H9 (cell line): ENCODE measurements around the gene SMS. TPM values are rescaled to one million over a fixed set of nuclear protein-coding genes. Genes with fewer than 3 reads are reported as not detected.

ENCODE experiments used
- DNase-seq: peaks from one replicate; pipeline ENCODE4 v3.0.0-alpha.2; 2017
- H2AFZ ChIP-seq: one replicate; pipeline ENCODE4 v1.6.1; 2013; ENCODE audit warnings: mild to moderate bottlenecking, low read length, control low read depth, moderate library complexity
- H2AK5ac ChIP-seq: 2 replicates; pipeline ENCODE4 v1.6.1; 2013; ENCODE audit warnings: low read length, control low read depth, mixed read lengths; ENCODE audit not compliant: insufficient read length
- H2BK120ac ChIP-seq: one replicate; pipeline ENCODE4 v1.6.1; 2013; ENCODE audit warnings: low read depth, mild to moderate bottlenecking, low read length, control low read depth, inconsistent platforms; ENCODE audit not compliant: poor library complexity, severe bottlenecking
- H2BK12ac ChIP-seq: 2 replicates; pipeline ENCODE4 v1.6.1; 2013; ENCODE audit warnings: low read length, control low read depth, mixed read lengths, low read depth; ENCODE audit not compliant: insufficient read length
- H2BK15ac ChIP-seq: 2 replicates; pipeline ENCODE4 v1.6.1; 2013; ENCODE audit warnings: low read depth, low read length, control low read depth
- H2BK20ac ChIP-seq: one replicate; pipeline ENCODE4 v1.6.1; 2013; ENCODE audit warnings: low read depth, mild to moderate bottlenecking, low read length, control low read depth, inconsistent platforms; ENCODE audit not compliant: poor library complexity, severe bottlenecking
- H2BK5ac ChIP-seq: 2 replicates; pipeline ENCODE4 v1.6.1; 2013; ENCODE audit warnings: low read length, control low read depth, mixed read lengths; ENCODE audit not compliant: insufficient read length
- H3K14ac ChIP-seq: 2 replicates; pipeline ENCODE4 v1.6.1; 2013; ENCODE audit warnings: low read length, control low read depth; ENCODE audit not compliant: insufficient read depth
- H3K18ac ChIP-seq: 2 replicates; pipeline ENCODE4 v1.6.1; 2013; ENCODE audit warnings: low read depth, mild to moderate bottlenecking, mixed read lengths, low read length, control low read depth; ENCODE audit not compliant: insufficient read length
- H3K23ac ChIP-seq: 2 replicates; pipeline ENCODE4 v1.6.1; 2013; ENCODE audit warnings: low read length, control low read depth, mixed read lengths, low read depth; ENCODE audit not compliant: insufficient read length
- H3K23me2 ChIP-seq: 2 replicates; pipeline ENCODE4 v1.6.1; 2013; ENCODE audit warnings: low read depth, mild to moderate bottlenecking, mixed read lengths, low read length, control low read depth; ENCODE audit not compliant: insufficient read length, poor library complexity, severe bottlenecking
- H3K27ac ChIP-seq: 2 replicates; pipeline ENCODE4 v1.5.1; 2013; ENCODE audit warnings: low read length, control low read depth, mixed read lengths, low read depth; ENCODE audit not compliant: insufficient read length
- H3K27me3 ChIP-seq: 2 replicates; pipeline ENCODE4 v1.6.1; 2013; ENCODE audit warnings: low read length, control low read depth, inconsistent platforms; ENCODE audit not compliant: insufficient read depth
- H3K4ac ChIP-seq: 2 replicates; pipeline ENCODE4 v1.6.1; 2013; ENCODE audit warnings: low read depth, mild to moderate bottlenecking, control low read depth, inconsistent platforms, low read length, moderate library complexity
- H3K4me1 ChIP-seq: 2 replicates; pipeline ENCODE4 v1.6.1; 2013; ENCODE audit warnings: low read length, control low read depth, inconsistent platforms; ENCODE audit not compliant: insufficient read depth
- H3K4me2 ChIP-seq: 2 replicates; pipeline ENCODE4 v1.6.1; 2013; ENCODE audit warnings: low read length, control low read depth, mixed read lengths; ENCODE audit not compliant: insufficient read length, insufficient read depth
- H3K56ac ChIP-seq: 2 replicates; pipeline ENCODE4 v1.6.1; 2013; ENCODE audit warnings: low read depth, mild to moderate bottlenecking, mixed read lengths, low read length, control low read depth; ENCODE audit not compliant: insufficient read length
- H3K79me1 ChIP-seq: 2 replicates; pipeline ENCODE4 v1.6.1; 2013; ENCODE audit warnings: low read depth, mild to moderate bottlenecking, moderate library complexity, low read length, control low read depth, inconsistent platforms; ENCODE audit not compliant: insufficient read depth, poor library complexity, severe bottlenecking
- H3K79me2 ChIP-seq: 2 replicates; pipeline ENCODE4 v1.6.1; 2013; ENCODE audit warnings: low read length, control low read depth, inconsistent platforms; ENCODE audit not compliant: insufficient read depth
- H3K9ac ChIP-seq: 2 replicates; pipeline ENCODE4 v1.6.1; 2013; ENCODE audit warnings: low read length, control low read depth, mixed read lengths; ENCODE audit not compliant: insufficient read length; ENCODE audit errors: extremely low read depth
- H3K9me3 ChIP-seq: one replicate; pipeline ENCODE4 v1.6.1; 2013; ENCODE audit warnings: low read depth, low read length, inconsistent platforms; ENCODE audit not compliant: control insufficient read depth
- H3T11ph ChIP-seq: one replicate; pipeline ENCODE4 v1.6.1; 2013; ENCODE audit warnings: mild to moderate bottlenecking, low read length, control low read depth, inconsistent platforms
- H4K20me1 ChIP-seq: one replicate; pipeline ENCODE4 v1.6.1; 2013; ENCODE audit not compliant: control insufficient read depth, insufficient read length, insufficient read depth
- H4K5ac ChIP-seq: 2 replicates; pipeline ENCODE4 v1.6.1; 2013; ENCODE audit warnings: low read depth, mild to moderate bottlenecking, mixed read lengths, low read length, control low read depth; ENCODE audit not compliant: insufficient read length
- H4K8ac ChIP-seq: replicated peaks from 2 replicates; pipeline ENCODE4 v1.6.1; 2013; ENCODE audit warnings: low read length, control low read depth, mixed read lengths, low read depth; ENCODE audit not compliant: insufficient read length
- H4K91ac ChIP-seq: 2 replicates; pipeline ENCODE4 v1.6.1; 2013; ENCODE audit warnings: low read depth, mild to moderate bottlenecking, moderate library complexity, mixed read lengths, low read length, control low read depth; ENCODE audit not compliant: insufficient read length
- H3K27ac Mint-ChIP-seq, 3 experiments: 2 replicates in 2 of 3; 3 replicates in 1 of 3; pipeline ENCODE4 v1.8.0; 2020 to 2021; ENCODE audit warnings: mixed read lengths in 3 of 3, mild to moderate bottlenecking in 1 of 3, moderate library complexity in 1 of 3
- H3K27me3 Mint-ChIP-seq: 2 replicates; pipeline ENCODE4 v1.8.0; 2021; ENCODE audit warnings: low read depth, mild to moderate bottlenecking, moderate library complexity, mixed read lengths
- H3K36me3 Mint-ChIP-seq, 3 experiments: 2 replicates in 2 of 3; 3 replicates in 1 of 3; pipeline ENCODE4 v1.8.0; 2020 to 2021; ENCODE audit warnings: low read depth in 3 of 3, mixed read lengths in 3 of 3; ENCODE audit not compliant: insufficient read depth in 1 of 3
- H3K4me1 Mint-ChIP-seq, 2 experiments: 2 replicates each; pipeline ENCODE4 v1.8.0; 2020; ENCODE audit warnings: mixed read lengths in 2 of 2
- H3K4me3 Mint-ChIP-seq, 2 experiments: 2 replicates in 1 of 2; 3 replicates in 1 of 2; pipeline ENCODE4 v1.8.0; 2020 to 2021; ENCODE audit warnings: mild to moderate bottlenecking in 2 of 2, mixed read lengths in 2 of 2, moderate library complexity in 1 of 2
- H3K9me3 Mint-ChIP-seq, 2 experiments: 2 replicates in 1 of 2; 3 replicates in 1 of 2; pipeline ENCODE4 v1.8.0; 2020; ENCODE audit warnings: mild to moderate bottlenecking in 2 of 2, mixed read lengths in 2 of 2, moderate library complexity in 1 of 2
- WGBS: extraction: QIAGEN DNeasy Blood & Tissue Kit; methylation state at CpG from one replicate; pipeline ENCODE4 v1.1.7; 2013; ENCODE audit warnings: missing lambda C conversion rate, low lambda C conversion rate, mixed read lengths; ENCODE audit not compliant: insufficient read length; ENCODE audit errors: extremely low coverage; 5-methylcytosine and 5-hydroxymethylcytosine counted together
- total RNA-seq: library from RNA; stranded (reverse); gene quantifications from 2 replicates; pipeline ENCODE4 v1.2.1, GENCODE V29; 2021
- TF ChIP-seq, protein P1 (sequence below): fragments of 200-600 bp; sonication (generic); conservative IDR thresholded peaks from 3 replicates; pipeline ENCODE4 v1.8.0; 2021; ENCODE audit warnings: antibody characterized with exemption, mild to moderate bottlenecking

Gene SMS
- total RNA-seq, 1 experiment from 2014 or later, result 415 TPM

DNA sequence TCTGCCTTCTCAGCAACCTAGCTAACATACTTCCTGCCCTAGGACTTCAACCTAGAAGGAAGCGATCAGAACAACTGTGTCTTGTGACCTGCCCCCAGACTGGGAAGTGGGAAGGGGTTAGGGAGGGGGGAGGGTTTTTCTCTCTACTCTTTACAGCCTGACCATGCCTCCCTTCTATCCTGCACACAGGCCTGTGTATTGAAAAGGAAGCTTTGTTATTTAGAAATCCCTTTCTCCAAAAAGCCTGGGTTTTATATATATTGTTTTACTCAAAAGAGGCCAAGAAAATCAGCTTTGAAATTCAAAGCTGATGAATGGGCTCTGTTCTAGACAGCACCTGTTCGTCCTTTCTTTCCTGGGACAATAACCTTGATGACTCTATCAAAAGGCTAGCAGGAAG, 35.2 kb upstream of the SMS start:
- Histone ChIP-seq H2BK15ac (no peak overlapping the region), H3K14ac (no peak overlapping the region), H3K4me1 (peaks cover 4% of the 10 kb centered on the region; the same call in 1 of the 2 replicates), H2BK20ac (no peak overlapping the region), H3K9ac (no peak overlapping the region), H2AK5ac (no peak overlapping the region), H3K56ac (no peak overlapping the region), H3K4ac (no peak overlapping the region), H4K5ac (no peak overlapping the region), H4K8ac (no peak overlapping the region), H3K27ac (peak overlapping the region; percentile 76), H3K79me1 (no peaks in the 10 kb centered on the region), H3K23ac (no peak overlapping the region), H2AFZ (peak overlapping the region; percentile 4), H3K4me2 (no peak overlapping the region), H3K18ac (peak overlapping the region; percentile 79), H4K20me1 (no peaks in the 10 kb centered on the region), H3K79me2 (no peaks in the 10 kb centered on the region), H2BK5ac (no peak overlapping the region), H3K9me3 (no peaks in the 10 kb centered on the region), H2BK120ac (no peak overlapping the region), H3K23me2 (no peaks in the 10 kb centered on the region), H3T11ph (no peak overlapping the region), H2BK12ac (no peak overlapping the region), H4K91ac (no peak overlapping the region), H3K27me3 (no peaks in the 10 kb centered on the region)
- no CpG with 5 or more reads among the region's 2 CpGs for WGBS
- Mint-ChIP-seq H3K4me3 (no peak overlapping the region), H3K27me3 (no peaks in the 10 kb centered on the region), H3K27ac (peak overlapping the region; percentile 55 to 91 (median 82); a peak in 6 of 7 replicates), H3K4me1 (peaks cover 28 to 36% of the 10 kb centered on the region in 2 experiments), H3K36me3 (peaks cover 4 to 11% (median 5%) of the 10 kb centered on the region in 3 experiments; a peak in 3 of 7 replicates), H3K9me3 (peaks cover 3 to 33% of the 10 kb centered on the region in 2 experiments)
- TF ChIP-seq, protein P1, sequence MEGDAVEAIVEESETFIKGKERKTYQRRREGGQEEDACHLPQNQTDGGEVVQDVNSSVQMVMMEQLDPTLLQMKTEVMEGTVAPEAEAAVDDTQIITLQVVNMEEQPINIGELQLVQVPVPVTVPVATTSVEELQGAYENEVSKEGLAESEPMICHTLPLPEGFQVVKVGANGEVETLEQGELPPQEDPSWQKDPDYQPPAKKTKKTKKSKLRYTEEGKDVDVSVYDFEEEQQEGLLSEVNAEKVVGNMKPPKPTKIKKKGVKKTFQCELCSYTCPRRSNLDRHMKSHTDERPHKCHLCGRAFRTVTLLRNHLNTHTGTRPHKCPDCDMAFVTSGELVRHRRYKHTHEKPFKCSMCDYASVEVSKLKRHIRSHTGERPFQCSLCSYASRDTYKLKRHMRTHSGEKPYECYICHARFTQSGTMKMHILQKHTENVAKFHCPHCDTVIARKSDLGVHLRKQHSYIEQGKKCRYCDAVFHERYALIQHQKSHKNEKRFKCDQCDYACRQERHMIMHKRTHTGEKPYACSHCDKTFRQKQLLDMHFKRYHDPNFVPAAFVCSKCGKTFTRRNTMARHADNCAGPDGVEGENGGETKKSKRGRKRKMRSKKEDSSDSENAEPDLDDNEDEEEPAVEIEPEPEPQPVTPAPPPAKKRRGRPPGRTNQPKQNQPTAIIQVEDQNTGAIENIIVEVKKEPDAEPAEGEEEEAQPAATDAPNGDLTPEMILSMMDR, result no peak
- DNase-seq, result peak; percentile 24
